22Rv1 (cell line): ENCODE results near the gene SPTLC3.

Experiments
- H3K27ac ChIP-seq: fragments of 450-650 bp; 2 replicates; pipeline ENCODE4 v1.5.1; 2017
- ZFX ChIP-seq: fragments of 450-650 bp; IDR thresholded peaks from 2 replicates; pipeline ENCODE4 v1.6.1; 2017; ENCODE audit warnings: antibody characterized with exemption, borderline replicate concordance
- TF ChIP-seq, protein P1 (sequence below): fragments of 450-650 bp; IDR thresholded peaks from 2 replicates; pipeline ENCODE4 v1.5.1; 2017; ENCODE audit warnings: mild to moderate bottlenecking

SPTLC3 gene

GRCh38 chr20:13105864-13106457, 97.2 kb downstream of the SPTLC3 start:
- TF ChIP-seq, protein P1, sequence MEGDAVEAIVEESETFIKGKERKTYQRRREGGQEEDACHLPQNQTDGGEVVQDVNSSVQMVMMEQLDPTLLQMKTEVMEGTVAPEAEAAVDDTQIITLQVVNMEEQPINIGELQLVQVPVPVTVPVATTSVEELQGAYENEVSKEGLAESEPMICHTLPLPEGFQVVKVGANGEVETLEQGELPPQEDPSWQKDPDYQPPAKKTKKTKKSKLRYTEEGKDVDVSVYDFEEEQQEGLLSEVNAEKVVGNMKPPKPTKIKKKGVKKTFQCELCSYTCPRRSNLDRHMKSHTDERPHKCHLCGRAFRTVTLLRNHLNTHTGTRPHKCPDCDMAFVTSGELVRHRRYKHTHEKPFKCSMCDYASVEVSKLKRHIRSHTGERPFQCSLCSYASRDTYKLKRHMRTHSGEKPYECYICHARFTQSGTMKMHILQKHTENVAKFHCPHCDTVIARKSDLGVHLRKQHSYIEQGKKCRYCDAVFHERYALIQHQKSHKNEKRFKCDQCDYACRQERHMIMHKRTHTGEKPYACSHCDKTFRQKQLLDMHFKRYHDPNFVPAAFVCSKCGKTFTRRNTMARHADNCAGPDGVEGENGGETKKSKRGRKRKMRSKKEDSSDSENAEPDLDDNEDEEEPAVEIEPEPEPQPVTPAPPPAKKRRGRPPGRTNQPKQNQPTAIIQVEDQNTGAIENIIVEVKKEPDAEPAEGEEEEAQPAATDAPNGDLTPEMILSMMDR: peak; percentile 78
- TF ChIP-seq ZFX: no peak

DNA sequence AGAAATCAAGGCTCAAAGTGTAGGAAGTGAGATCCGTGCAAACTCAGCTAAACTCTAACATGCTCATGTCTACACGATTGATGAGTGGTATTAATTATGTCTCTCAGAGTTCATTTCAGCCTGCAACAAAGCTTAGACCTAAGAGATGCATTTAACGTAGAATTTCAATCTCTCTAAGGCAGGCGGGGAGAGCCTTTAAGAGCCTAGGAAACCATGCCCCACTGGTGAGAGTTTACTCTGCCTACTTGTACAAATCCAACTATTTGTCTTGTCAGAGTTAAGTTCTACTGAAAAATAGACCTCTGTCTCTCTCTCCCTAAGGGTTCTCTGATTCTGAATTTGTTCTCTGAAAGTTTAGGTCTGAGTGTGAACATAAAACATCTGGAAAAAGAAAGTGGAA, 100.9 kb downstream of the SPTLC3 start:
- H3K27ac ChIP-seq: no peak overlapping the region
- TF ChIP-seq ZFX: no peak
- TF ChIP-seq, protein P1: no peak

More at GRCh38 chr20:13105864-13106457, 97.2 kb downstream of the SPTLC3 start:
- no peak overlapping the region for H3K27ac ChIP-seq

GRCh38 chr20:13110796-13111195, 102.0 kb downstream of the SPTLC3 start:
- H3K27ac ChIP-seq: no peak overlapping the region
- TF ChIP-seq, protein P1: no peak
- no peak for TF ChIP-seq ZFX

DNA sequence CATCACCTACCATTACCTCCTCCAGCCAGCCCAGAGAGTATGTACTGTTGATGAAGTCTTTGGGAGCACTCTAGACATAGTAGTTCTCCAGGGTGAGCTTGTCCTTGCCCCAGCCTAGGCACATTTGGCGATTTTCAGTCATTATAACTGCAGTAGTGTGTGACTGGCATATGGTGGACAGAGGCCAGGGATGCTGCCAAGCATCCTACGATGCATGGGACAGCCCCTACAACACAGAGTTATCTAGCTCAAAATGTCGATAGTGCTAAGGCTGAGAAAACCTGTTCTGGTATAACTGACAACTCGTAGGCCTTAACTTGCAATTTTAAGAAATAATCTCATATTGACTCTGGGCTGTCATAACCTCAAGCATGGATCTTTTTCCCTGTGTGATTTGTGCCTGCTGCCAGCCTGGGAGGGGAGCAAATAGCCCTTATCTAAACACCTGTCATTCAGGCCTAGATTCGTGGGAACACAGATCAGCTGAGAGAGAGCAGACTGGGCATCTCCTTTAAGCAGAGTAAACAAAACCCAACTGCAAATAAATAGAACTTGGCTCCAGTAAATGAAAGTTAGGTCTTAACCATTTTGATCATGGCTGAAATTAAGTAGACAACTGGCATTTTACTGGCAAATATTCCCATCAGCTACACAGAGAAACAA, 102.6 kb downstream of the SPTLC3 start:
- no peak for TF ChIP-seq ZFX
- TF ChIP-seq, protein P1: no peak
- H3K27ac ChIP-seq: no peak overlapping the region

- no peak for TF ChIP-seq ZFX
- TF ChIP-seq, protein P1: no peak
- H3K27ac ChIP-seq: no peak overlapping the region
Observed at GRCh38 chr20:13113731-13114130, 105.0 kb downstream of the SPTLC3 start.

DNA sequence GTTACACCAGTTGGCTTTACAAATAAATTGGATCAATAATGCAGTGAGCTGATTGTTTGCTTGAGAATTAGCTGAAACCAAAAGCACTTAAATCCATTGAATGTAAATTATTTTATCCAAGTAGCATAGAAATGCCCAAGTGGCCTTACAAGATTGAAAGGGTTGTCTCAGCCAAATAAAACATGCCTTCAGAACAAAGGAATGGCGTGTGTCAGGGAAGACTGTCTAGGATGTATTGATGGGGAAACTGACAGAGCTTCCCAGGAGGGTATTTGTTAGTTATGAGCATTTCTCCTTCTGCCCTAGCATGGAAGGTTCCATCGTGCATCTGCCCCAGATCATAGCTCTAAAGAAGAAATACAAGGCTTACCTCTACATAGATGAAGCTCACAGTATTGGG, 108.4 kb downstream of the SPTLC3 start:
- TF ChIP-seq, protein P1: no peak
- TF ChIP-seq ZFX: no peak
- no peak overlapping the region for H3K27ac ChIP-seq

DNA sequence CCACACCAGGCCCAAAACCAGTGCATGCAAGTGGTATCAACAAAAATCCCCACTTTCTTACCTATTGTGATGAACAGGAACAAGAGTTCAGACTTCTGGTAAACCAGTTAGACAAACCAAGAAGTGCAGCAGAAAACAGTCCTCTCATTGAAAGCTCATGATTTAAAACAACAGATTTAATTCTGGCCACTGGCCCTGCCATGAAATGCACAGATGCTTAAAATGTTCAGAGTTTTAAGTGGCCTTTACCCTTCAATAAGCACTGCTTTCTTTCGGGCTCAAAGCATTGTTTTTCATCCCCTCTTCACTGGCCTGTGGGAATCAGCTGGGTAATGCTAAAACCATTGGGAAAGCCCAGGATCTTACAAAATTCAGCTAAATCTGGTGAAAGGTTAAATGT, 109.9 kb downstream of the SPTLC3 start:
- no peak overlapping the region for H3K27ac ChIP-seq
- TF ChIP-seq ZFX: no peak
- TF ChIP-seq, protein P1: no peak
